NT2/D1 (cell line): Measurements from ENCODE around the gene PTK6.

ENCODE experiments used
- SUZ12 ChIP-seq: IDR thresholded peaks from 2 replicates; pipeline ENCODE4 v1.6.1; 2011; ENCODE audit not compliant: insufficient read length, insufficient read depth; ENCODE audit errors: extremely low read depth
- YY1 ChIP-seq: IDR thresholded peaks from 2 replicates; pipeline ENCODE4 v1.6.1; 2011; ENCODE audit not compliant: insufficient read length, insufficient read depth
- ZNF274 ChIP-seq: IDR thresholded peaks from 2 replicates; pipeline ENCODE4 v1.6.1; 2011; ENCODE audit warnings: mild to moderate bottlenecking, low read depth, low read length

DNA sequence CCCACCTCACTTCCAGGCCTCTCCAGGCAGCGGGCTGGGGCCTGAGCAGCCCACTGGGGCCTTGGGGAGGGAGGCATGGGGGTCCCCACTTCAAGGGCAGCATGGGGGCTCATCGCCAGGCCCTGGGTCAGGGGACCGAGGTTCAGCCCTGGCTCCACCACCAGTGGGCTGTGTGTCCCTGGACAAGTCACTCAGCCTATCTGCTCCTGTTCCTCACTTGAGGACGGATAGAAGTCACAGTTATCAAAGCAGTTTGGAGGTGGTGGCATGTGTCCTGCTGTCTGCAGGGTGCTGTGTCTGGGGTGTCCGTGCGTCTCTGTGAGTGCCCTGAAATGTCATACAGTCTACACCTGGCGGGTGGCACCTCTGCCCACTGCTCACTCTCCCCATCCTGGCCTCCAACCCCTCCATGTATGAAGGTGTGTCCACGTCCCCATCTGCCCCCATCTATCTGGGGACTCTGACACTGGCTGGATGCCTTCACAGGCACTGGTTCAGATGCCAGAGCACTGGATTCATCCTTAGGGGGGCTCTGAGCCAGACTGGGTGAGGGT is 41.9 kb downstream of the PTK6 start:
- no peak for TF ChIP-seq YY1
- no peak for TF ChIP-seq SUZ12
- TF ChIP-seq ZNF274 = no peak
